ENCODE data around the gene STRN3.
"Not testable (repeated sequence)": the region's sequence is repeated elsewhere in the genome, so short reads cannot be mapped to it uniquely, and the experiment has no call there.

STRN3 gene

DNA sequence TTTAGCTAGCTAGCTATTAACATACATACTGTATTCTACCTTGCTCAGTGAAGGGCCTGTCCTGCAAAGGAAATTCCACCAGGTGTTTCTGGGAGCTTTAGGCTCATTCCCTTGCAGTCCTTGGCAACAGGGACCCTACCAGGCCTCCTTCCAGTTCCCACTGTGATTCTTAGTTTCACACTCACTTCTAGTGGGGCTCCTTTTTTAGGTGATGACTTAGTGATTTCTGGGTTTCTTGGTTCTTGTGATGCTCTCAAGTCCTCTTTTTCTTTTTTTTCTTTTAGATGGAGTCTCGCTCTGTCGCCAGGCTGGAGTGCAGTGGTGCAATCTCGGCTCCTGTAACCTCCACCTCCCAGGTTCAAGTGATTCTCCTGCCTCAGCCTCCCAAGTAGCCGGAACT is 10.4 kb upstream of the STRN3 start:
- DNase-seq, result no peak

DNA sequence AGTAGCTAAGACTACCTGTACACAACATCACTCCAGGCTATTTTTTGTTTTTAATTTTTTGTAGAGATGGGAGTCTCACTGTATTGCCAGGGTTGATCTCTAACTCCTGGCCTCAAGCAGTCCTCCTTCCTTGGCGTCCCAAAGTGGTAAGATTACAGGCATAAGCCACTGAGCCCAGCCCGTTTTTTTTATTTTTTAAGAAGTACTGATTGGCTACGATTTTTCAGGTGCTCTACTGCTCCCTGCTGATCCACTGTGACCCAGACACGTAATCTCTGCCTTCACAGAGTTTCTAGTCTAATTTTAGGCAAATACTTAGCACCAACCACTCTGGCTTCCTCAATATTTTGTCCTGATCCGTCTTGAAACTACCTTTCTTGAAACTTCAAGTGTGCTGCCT is 4.3 kb upstream of the STRN3 start:
- DNase-seq, result no peak

DNA sequence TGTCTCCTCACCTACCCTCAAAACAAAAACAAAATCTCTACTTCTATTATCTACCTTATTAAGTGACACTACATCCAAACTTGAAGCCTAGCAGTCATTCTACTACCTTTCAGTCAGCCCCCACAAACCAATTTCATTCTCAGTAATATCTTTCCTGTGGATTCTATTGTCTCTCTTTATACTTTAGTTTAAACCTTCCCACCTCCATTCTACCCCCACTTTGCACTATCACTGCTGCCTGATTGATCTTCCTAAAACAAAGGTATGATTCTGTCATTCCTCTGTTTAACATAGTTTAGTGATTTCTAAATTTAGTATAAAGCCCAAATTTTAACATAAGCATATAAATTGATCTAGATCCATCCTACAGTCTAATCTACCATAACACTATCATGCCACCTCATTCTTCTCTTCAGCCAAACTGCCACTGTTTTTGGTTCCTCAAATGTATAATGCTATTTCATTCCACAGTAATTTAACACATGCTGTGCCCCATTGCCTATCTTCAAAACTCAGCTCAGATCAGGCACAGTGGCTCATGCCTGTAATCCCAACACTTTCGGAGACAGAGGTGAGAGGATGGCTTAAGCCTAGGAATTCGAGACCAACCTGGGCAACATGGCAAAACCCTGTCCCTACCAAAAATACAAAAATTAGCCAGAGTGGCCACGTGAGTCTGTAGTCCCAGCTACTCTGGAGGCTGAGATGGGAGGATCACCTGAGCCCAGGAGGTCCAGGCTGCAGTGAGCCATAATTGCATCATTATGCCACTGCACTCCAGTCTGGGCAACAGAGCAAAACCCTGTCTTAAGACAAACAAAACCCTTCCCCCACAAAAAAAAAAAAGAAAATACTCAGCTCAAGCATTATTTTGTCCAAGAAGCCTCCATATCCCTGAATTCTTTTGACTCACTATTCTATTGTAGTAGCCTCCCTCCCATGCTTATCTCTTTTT is 3.1 kb upstream of the STRN3 start:
- no peak for DNase-seq

DNA sequence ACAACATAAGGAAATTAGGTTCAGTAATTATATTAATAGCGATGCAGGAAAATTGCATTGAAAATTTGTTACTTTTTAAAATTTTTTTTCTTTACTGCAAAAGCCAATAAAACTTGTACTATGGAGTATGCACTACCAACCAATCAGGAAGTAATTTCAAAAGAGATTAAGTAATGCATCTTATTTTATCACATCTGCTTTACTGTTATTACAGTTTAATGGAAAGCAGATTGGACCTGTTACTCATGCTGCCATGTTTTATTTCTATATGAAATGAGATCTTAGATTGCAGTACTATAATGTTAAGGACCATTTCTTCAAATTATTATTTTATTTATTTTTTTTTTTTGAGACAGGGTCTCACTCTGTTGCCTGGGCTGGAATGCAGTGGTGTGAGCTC is 1.7 kb upstream of the STRN3 start:
- no peak for DNase-seq

DNA sequence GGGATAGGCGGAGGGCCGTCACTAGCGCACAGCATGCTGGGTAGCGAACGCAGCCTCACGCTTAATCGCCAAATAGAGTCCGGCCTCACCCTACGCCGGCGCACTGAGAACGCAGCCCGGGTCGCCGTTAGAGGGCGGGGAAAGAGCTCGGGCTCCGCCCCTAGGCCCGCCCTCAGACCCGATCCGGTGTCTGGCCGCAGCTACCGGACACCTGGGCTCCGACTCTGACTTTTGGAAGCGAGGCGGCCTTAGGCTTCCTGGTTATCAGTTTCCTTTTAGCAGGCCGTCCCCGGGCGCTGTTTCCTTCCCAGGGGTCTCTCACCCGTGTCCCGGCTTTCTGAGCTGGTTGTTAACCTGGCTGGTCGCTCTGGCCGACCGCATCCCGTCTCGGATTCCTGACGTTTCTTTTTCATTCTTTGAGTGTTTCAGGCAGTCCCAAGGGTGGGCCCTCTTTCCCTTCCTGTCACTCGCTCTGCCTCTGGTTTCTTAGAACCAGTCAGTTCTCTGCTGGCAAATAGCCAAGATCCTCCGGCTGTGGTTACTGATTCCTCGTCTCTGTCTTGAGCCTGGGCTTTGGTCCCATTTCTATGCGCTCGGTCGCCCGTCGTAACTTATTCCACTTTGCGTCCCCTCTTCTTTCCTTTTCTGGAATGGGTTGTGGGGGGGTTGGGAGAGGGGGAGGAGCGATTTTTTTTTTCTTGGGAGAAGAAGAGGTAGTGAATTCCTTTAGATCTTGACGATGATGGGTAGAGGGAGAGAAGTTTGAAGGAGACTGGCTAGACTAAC is 464 bp upstream of the STRN3 start:
- peak; percentile 74 for DNase-seq

DNA sequence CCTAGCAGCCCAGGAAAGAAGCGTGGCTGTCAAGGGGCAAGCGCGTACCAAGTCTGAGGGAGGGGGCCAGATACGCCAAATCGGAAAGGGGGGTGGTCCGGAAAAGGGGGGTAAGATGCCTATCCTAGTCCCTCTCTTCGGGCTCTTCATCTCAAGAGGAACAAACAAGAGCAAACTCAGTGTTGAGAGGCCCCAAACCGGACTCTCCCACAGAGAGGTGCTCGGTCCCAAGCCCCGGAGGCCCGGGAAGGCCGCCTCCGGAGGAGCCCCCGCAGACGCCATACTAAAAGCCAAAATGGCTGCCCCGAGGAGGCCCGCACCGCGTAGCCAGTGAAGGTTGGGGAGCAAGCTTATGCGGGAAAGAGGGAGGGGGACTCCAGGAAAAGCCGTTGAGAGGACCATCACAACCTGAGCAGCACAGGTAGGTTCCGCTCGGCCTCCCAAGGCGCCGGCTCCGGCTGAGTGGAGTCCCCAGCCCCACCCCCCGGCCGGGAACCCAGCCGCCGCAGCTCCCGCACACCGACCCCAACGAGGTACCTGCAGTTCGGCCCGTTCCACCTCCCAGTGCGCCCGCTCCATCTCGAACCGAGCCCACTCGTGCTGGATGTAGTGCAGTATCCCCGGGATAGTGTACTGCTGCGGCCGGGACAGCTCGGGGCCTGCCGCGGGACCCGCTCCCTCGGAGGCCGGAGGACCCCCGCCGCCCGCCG is 657 bp downstream of the STRN3 start, which contains the start of gene AP4S1:
AP4S1 (plus strand) TSS at position 283 of the 710 bp plus-strand sequence. CDS start 40,548 bp downstream, outside the sequence.
- peak; percentile 30 for DNase-seq

DNA sequence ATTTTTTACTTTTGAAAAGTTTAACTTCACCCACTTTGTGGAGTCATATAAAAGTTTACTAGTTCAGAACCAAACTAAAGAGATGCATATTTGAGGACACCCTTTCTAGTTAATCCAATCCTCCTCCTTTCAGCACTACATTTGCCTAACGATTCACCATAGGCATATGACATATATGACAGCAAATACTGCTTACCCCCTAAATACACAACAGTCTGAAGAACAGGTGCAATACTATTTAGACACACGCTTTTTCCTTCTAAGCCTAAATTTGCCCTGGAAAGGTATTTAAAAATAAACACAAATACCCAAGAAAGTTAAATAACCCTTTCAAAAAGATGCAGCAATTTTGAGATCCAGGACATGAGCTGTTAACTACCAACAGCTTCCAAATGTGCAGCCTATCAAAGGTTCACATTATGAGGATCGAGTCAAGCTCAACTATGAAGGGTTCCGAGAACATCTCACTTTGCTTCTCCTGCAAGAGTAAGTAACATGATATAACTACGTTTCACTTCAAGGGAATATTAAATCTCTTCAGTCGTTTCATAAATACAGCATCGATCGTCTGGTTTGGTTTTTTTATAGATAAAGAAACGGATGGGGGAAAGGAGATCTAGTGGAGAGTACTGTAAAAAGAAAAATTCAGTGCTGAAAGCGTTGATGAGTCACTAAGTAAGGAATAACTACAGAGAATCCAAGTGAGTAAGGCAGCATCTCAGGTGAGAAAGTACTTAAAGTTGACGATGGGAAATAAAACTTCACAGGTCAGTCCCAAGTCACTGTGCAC is 1.4 kb downstream of the STRN3 start:
- no peak for DNase-seq

DNA sequence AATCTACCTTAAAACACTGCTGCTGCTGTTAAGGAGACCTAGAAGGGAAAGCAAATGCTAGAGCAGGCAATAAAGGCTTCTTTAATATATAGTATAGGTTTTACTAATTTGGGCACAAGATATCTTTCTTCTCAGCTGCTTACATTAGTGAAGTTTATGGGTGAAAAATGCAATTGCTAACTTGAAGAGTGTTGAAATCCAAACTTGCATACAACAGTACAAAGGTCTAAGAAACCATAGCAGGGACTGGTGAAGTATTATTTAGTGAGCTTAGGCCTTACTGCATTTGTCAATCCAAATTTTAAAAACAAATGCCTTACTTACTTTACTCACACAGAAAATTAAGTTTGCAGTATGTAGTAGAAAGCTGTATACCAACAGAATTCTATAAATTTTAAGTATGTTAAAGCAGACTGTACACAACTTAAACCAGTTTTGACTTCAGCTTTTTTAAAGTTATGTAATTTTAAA is 2.1 kb downstream of the STRN3 start:
- no peak for DNase-seq

DNA sequence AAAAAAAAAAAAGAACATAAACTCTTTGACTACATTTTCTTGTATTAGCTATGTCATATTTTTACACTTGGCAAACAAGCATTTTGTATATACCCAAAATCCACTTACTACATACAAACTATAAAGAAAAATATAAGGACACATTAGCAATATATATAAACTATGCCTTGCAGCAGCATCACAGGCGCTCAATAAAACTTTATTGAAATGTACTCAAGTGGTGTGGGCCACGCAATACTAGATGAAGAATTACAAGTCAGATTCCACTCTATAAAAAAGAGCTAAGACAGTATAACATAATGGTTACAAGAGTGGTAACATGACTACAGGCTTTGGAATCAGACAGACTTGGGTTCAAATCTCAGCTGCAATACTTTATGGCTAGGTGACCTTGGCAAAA is 3.8 kb downstream of the STRN3 start:
- no peak for DNase-seq

DNA sequence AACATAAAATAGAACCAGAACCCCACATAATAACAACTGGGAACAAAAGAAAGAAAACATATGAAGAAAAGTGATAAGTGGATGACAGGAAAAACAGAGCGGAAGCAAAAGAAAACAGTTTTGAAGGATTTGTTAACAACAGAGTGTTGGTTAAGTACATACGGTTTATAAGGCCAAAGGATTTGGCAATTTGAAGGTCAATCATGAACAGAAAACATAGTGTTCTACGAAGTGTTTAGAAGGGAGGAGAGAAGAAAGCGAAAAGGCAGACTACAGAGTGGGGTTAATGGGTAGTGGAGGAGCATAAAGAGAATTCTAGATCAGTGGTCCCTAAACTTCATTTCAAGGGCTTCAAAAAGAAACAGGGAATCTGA is 4.6 kb downstream of the STRN3 start:
- no peak for DNase-seq

DNA sequence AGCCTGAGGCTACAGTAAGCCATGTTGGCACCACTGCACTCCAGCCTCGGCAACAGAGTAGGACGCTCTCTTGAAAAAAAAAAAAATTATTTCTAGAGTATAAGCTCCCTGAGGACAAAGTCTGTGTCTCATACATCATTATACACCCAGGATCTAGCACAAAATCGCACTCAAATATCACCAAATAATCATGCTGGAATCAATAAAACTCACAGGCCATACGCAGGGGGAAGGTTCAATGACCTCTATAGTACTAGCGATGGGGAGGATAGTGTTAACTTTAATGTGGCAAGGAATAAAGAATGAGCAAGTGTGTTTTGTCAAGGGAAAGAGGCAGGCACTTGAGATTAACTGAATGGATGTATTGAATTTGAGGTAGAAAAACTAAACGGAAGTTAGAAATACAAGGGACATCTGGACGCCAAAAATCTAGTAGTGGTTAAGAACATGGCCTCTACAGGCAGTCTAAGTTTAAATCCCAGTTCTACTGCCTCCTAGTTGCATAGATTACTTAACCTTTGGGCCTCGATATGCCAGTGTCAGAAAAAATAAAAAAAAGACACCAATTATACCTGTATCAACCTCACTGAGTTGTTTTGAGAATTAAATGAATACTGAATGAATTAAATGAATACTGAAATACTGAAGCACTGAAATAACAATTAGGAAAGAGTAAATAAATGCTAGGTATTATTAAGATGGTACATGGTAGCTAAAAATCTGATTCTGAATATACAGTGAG is 5.2 kb downstream of the STRN3 start:
- DNase-seq, result no peak

DNA sequence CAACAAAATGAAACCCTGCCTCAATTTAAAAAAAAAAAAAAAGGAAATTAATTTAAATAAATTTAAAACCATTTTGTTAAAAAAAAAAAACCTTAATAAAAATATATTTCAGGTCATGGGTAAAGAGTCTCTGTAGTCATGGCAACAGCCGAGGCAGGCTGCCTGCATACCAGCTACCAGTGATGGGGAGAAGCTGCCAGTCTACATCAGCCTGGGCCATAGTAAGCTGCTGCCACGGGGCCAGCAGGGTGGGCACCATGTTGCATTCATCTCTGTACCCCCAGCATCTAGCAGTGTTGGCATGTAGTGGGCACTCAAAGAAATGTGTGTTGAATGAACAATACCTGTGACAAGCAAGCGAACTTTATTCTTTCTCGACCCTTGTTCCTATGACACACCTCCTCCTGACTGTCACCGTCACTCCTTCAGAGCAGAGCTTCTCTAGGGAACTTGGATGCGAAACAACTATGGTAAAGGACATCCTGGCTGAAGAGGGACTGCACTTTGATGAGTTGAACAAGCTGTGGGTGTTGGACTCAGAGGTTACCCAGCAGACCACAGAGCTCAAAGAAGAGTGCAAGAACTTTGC is 8.0 kb downstream of the STRN3 start:
- no peak for DNase-seq

DNA sequence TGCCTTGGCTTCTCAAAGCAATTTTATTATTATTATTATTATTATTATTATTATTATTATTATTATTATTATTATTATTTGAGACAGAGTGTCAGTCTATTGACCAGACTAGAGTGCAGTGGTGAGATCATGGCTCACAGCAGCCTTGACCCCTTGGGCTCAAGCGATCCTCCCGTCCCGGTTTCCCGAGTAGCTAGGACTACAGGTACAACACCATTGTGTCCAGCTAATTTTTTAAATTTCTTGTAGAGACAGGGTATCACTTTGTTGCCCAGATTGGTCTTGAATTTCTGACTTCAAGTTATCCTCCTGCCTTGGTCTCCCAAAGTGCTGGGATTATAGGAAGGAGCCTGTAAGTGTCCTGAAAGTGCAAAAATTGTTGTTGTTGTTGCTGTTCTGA is 12.3 kb downstream of the STRN3 start:
- DNase-seq, result no peak

DNA sequence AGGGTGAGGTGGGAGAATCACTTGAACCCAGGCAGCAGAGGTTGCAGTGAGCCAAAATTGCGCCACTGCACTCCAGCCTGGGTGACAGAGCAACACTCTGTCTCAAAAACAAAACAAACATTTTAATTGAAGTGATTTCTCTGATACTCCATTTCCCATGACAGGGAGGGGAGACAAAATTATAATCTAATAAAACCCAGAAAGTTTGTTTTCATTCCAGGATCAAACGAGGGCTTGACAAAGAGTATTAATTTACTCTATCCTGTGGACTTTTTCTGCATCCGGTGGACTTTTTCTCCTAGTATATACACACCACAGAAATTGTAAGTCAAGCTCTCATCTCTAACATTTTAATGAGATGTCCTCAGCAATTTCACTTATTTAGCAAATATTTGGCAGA is 15.2 kb downstream of the STRN3 start:
- DNase-seq, result no peak

DNA sequence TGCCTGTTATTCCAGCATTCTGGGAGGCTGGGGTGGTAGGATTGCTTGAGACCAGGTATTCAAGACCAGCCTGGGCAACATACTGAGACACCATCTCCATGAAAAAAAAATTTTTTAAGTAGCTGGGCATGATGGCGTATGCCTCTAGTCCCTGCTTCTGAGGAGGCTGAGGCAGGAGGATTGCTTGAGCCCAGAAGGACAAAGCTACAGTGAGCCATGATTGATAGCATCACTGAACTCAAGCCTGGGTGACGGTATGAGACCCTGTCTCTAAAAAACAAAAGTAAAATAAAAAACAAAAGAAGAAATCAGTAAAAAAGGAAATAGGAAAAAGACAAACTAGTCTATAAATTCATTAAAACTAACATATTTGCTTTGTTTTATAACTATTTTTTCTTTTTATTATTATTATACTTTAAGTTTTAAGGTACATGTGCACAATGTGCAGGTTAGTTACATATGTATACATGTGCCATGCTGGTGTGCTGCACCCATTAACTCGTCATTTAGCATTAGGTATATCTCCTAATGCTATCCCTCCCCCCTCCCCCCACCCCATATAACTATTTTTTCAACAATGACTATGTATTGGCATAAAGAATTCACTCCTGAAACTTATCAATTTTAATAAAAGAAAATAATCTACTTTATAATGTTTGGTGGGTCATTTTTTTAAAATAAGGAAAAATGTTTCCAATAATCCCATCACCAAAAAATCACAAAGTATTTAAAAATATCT is 16.2 kb downstream of the STRN3 start:
- DNase-seq, result no peak

DNA sequence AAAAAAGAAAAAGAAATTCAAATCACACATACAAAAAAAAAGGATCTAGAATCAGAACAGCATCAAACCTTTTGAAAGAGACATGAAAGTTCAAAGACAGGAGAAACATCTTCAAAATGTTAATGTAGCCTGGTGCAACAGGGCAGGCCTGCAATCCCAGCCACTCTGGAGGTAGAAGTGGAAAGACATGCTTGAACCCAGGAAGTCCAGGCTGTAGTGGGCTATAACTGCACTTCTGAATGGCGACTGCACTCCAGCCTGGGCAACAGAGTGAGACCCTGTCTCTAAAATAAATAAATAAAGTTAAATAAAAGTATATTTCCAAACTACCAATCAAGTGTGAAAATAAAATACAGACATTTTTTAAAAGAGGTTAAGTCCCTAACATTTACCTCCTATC is 19.5 kb downstream of the STRN3 start:
- no peak for DNase-seq

DNA sequence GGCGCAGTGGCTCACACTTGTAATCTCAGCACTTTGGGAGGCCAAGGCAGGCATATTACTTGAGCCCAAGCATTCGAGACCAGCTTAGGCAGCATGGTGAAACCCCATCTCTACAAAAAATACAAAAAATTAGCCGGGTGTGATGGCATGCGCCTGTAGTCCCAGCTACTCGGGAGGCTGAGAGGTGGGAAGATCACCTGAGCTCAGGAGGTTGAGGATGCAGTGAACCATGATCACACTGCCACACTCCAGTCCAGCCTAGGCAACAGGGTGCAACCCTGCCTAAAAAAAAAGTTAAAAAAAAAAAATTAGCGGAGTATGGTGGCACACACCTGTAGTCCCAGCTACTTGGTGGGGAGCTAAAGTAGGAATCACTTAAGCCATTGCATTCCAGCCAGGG is 22.2 kb downstream of the STRN3 start:
- not testable (repeated sequence) for DNase-seq

DNA sequence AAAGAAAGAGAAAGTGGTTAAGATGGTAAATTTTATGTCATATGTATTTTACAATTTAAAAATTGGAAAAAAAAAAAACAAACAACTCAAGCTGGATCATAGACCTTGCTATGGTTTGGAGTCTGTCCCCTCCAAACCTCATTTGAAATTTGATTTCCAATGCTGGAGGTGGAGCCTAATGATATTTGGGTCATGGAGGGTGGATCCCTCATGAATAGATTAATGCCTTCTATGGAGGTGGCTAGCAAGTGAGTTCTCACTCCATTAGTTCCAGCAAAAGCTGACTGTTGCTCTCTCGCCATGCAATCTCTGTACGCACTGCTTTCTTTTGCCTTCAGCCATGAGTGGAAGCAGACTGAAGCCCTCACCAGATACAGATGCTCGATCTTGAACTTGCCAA is 22.9 kb downstream of the STRN3 start:
- no peak for DNase-seq

DNA sequence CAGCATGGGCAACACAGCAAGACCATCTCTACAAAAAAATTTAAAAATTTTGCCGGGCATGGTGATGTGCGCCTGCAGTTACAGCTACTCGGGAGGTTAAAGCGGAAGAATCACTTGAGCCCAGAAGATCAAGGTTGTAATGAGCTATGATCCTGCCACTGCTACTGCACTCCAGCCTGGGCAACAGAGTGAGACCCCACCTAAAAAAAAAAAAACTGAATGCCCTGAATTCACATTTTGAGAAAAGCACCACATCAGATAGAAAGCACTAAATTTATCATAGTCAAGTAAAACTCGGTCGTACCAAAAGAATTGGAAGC is 24.9 kb downstream of the STRN3 start:
- no peak for DNase-seq

DNA sequence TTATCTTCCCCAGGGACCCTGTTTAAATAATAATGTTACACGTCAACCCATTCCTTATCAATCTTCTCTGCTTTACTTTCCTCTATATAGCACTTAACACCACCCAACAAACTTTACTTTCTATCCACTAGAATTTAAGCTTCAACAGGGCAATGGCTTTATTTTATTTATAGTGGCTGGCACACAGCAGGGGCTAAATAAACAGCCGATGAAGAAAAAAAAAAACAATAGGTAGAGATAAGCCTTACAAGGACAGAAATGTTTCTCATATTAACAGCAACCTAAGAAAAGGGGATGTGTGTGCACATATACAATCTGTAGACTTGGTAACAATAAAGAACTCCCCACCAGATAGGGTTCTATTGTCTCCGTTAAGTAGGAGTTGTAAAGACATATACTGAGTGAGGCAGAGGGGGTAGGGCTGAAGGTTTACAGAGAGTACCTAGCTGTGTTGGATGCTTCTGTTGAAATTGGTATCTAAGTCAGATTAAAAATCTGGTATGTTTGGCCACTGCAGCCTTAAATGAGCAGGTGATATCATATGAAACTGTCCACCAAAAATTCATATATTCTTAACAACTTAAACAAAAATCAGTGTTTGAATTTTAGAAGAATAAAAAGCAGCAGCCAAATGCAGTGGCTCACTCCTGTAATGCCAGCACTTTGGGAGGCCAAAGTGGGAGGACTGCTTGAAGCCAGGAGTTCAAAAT is 25.4 kb downstream of the STRN3 start:
- no peak for DNase-seq

Data from activated gamma-delta T cell (primary cell).